ENCODE measurements around the gene DMXL2. TPM values are rescaled to one million over a fixed set of nuclear protein-coding genes. Genes with fewer than 3 reads are reported as not detected.
"Not testable (repeated sequence)": the region's sequence is repeated elsewhere in the genome, so short reads cannot be mapped to it uniquely, and the experiment has no call there.

Gene DMXL2, protein sequence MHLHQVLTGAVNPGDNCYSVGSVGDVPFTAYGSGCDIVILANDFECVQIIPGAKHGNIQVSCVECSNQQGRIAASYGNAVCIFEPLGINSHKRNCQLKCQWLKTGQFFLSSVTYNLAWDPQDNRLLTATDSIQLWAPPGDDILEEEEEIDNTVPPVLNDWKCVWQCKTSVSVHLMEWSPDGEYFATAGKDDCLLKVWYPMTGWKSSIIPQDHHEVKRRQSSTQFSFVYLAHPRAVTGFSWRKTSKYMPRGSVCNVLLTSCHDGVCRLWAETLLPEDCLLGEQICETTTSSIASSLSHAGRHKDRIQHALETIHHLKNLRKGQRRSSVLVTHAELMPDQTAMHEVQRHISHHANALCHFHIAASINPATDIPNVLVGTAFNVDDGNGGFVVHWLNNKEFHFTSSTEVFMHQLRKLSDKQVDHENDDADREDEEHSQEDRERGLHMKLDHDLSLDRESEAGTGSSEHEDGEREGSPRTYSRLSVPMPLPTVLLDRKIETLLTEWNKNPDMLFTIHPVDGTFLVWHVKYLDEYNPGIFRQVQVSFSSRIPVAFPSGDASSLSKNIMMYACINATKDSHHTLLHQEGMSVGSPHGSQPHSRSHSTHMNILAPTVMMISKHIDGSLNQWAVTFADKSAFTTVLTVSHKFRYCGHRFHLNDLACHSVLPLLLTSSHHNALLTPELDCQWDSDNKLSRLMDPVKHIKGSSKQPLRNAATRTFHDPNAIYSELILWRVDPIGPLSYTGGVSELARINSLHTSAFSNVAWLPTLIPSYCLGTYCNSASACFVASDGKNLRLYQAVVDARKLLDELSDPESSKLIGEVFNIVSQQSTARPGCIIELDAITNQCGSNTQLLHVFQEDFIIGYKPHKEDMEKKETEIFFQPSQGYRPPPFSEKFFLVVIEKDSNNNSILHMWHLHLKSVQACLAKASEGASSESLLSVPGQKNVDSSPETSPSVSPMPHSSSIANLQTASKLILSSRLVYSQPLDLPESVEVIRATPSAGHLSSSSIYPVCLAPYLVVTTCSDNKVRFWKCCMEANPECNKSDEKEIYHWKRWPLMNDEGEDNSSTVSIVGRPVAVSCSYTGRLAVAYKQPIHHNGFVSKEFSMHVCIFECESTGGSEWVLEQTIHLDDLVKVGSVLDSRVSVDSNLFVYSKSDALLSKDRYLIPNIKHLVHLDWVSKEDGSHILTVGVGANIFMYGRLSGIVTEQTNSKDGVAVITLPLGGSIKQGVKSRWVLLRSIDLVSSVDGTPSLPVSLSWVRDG (N-terminal part only)
- polyA plus RNA-seq (2013, experiment 1 of 2): 7.2 TPM
- polyA plus RNA-seq (2013, experiment 2 of 2): 8.6 TPM

DNA sequence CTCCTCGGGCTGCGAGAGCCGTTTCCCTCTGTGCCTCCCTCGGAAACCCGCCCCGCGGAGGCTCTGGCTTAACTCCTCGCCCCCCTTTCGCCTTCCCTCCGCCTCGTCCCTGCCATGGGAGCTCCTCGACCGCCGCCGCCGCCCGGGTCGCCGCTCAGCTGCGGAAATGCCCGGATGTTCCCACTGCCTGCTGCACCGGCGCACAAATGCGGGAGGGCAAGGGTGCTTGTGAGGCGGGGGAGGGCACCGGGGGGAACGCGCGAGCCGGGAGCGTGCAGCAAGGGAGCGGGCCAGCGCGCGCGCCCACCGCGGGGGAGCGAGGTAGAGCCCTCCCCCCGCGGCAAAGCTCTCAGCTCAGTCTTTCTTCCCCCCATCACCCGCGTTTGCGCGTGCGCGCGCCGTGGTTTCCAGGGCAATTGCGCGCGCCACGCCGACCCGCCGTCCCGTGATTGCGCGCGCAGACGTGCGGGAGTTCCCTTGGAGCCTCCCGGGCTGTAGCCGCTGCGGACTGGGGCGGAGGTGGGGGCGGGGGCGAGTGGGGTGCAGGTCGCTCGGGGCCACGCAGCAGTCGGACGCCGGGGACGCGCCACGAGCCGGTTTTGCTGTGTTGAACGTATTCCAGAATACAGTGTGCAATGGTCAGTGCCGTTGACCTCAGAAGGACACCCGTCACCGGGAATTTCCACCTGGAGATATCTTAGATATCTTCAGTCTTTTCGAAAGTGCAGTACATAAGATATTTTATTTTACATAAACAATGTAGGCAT is at the start of gene DMXL2:
TSS of gene DMXL2 (minus strand) at position 168 of the 767 bp plus-strand sequence. CDS start 226 bp downstream, outside the sequence.
- H3K27ac ChIP-seq (ENCODE audit: low read depth, low read length): peak within 1 kb of the TSS; percentile 51
- WGBS: 1% methylated on average over 83 of the region's 83 CpGs
- peaks cover 8% of the 10 kb centered on the region; the same call in 1 of the 2 replicates for H3K4me1 ChIP-seq (ENCODE audit: insufficient read depth, low read length)

GRCh38 chr15:51672155-51672687 is 49.6 kb upstream of the DMXL2 start:
- H3K9ac ChIP-seq (ENCODE audit: low read depth, low read length): no peak overlapping the region
- H3K27ac ChIP-seq (ENCODE audit: low read depth, low read length): no peak overlapping the region
- 25% methylated on average over 9 of the region's 9 CpGs for WGBS
- H3K9me3 ChIP-seq (ENCODE audit: insufficient read depth, low read depth, low read length): no peaks in the 10 kb centered on the region
- H3K36me3 ChIP-seq (ENCODE audit: insufficient read depth, low read length): no peaks in the 10 kb centered on the region
- peaks cover 15% of the 10 kb centered on the region; the same call in 1 of the 2 replicates for H3K4me1 ChIP-seq (ENCODE audit: insufficient read depth, low read length)
- no peaks in the 10 kb centered on the region for H3K27me3 ChIP-seq (ENCODE audit: insufficient read depth, low read length)
- H3K4me3 ChIP-seq (ENCODE audit: low read length): no peak overlapping the region

More for the DNA sequence above, at the start of gene DMXL2:
- peak within 1 kb of the TSS; percentile 73 for H3K4me3 ChIP-seq (ENCODE audit: low read length)
- H3K9ac ChIP-seq (ENCODE audit: low read depth, low read length): peak within 1 kb of the TSS; percentile 81
- no peaks in the 10 kb centered on the region for H3K9me3 ChIP-seq (ENCODE audit: insufficient read depth, low read depth, low read length)
- peaks cover 20% of the 10 kb centered on the region for H3K27me3 ChIP-seq (ENCODE audit: insufficient read depth, low read length)
- no peaks in the 10 kb centered on the region for H3K36me3 ChIP-seq (ENCODE audit: insufficient read depth, low read length)

DNA sequence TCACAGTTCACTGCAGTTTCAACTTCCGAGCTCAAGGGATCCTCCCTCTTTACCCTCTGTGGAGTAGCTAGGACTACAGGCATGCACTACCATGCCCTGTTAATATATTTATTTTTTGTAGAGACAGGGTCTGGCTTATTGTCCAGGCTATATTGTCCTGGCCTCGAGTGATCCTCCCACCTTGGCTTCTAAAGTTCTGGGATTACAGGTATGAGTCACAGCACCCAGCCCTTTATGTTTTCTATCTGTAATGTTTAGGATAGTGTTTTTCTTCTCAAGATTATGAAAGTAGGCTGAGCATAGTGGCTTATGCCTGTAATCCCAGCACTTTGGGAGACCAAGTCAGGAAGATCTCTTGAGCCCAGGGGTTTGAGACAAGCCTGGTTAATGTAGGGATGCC is 46.8 kb upstream of the DMXL2 start:
- Histone ChIP-seq H3K4me3 (ENCODE audit: low read length) (no peak overlapping the region), H3K27ac (ENCODE audit: low read depth, low read length) (no peak overlapping the region), H3K36me3 (ENCODE audit: insufficient read depth, low read length) (no peaks in the 10 kb centered on the region), H3K4me1 (ENCODE audit: insufficient read depth, low read length) (peaks cover 15% of the 10 kb centered on the region; the same call in 1 of the 2 replicates), H3K9me3 (ENCODE audit: insufficient read depth, low read depth, low read length) (no peaks in the 10 kb centered on the region), H3K9ac (ENCODE audit: low read depth, low read length) (no peak overlapping the region), H3K27me3 (ENCODE audit: insufficient read depth, low read length) (no peaks in the 10 kb centered on the region)
- WGBS: 88% methylated on average over 2 of the region's 2 CpGs

DNA sequence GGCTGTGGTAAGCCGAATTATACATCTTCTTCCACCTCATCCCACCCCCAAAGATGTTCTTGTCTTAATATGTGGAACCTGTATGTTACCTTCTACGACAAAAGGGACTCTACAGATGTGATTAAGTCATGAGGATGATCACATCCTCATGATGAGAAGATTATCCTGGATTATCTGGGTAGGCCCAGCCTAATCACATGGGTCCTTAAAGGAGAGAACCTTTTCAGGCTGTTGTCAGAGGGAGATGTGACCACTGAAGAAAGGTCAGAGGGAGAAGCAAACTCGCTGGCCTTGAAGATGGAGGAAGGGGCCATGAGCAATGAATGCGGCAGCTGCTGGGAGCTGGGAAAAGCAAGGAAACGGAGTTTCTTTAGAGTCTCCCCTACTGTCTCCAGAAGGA is 45.9 kb upstream of the DMXL2 start:
- peaks cover 15% of the 10 kb centered on the region; the same call in 1 of the 2 replicates for H3K4me1 ChIP-seq (ENCODE audit: insufficient read depth, low read length)
- WGBS: 80% methylated on average over 5 of the region's 5 CpGs
- no peak overlapping the region for H3K27ac ChIP-seq (ENCODE audit: low read depth, low read length)
- H3K36me3 ChIP-seq (ENCODE audit: insufficient read depth, low read length): no peaks in the 10 kb centered on the region
- H3K9me3 ChIP-seq (ENCODE audit: insufficient read depth, low read depth, low read length): no peaks in the 10 kb centered on the region
- no peaks in the 10 kb centered on the region for H3K27me3 ChIP-seq (ENCODE audit: insufficient read depth, low read length)
- H3K4me3 ChIP-seq (ENCODE audit: low read length): no peak overlapping the region
- no peak overlapping the region for H3K9ac ChIP-seq (ENCODE audit: low read depth, low read length)

- 97% methylated on average over 6 of the region's 6 CpGs for WGBS
Measured at GRCh38 chr15:51667478-51667877, 44.9 kb upstream of the DMXL2 start.

GRCh38 chr15:51661072-51661471 is 38.5 kb upstream of the DMXL2 start:
- H3K9me3 ChIP-seq (ENCODE audit: insufficient read depth, low read depth, low read length): no peaks in the 10 kb centered on the region
- no peaks in the 10 kb centered on the region for H3K4me1 ChIP-seq (ENCODE audit: insufficient read depth, low read length)
- 92% methylated on average over 2 of the region's 2 CpGs for WGBS

More at GRCh38 chr15:51667478-51667877, 44.9 kb upstream of the DMXL2 start:
- Histone ChIP-seq H3K36me3 (ENCODE audit: insufficient read depth, low read length) (no peaks in the 10 kb centered on the region), H3K9me3 (ENCODE audit: insufficient read depth, low read depth, low read length) (no peaks in the 10 kb centered on the region), H3K9ac (ENCODE audit: low read depth, low read length) (no peak overlapping the region), H3K4me1 (ENCODE audit: insufficient read depth, low read length) (peaks cover 11% of the 10 kb centered on the region; the same call in 1 of the 2 replicates), H3K27me3 (ENCODE audit: insufficient read depth, low read length) (no peaks in the 10 kb centered on the region), H3K27ac (ENCODE audit: low read depth, low read length) (no peak overlapping the region), H3K4me3 (ENCODE audit: low read length) (no peak overlapping the region)

DNA sequence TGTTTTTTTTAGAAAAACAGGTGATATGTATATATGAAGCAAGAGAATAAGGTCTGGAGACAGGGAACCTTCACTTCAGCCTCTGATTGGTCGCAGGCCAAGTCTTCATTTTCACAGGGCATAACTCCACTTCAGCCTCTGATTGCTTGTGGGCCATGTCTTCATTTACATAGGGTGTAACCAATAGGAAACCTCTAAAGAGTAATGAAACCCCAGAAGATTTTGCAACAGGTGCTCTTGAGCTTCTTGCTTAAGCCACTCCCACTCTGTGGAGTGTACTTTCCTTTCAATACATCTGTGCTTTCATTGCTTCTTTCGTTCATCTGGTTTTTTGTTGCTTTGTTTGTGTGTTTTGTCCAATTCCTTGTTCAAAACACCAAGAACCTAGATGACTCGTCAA is 36.1 kb upstream of the DMXL2 start:
- Histone ChIP-seq H3K27ac (ENCODE audit: low read depth, low read length) (no peak overlapping the region), H3K36me3 (ENCODE audit: insufficient read depth, low read length) (no peaks in the 10 kb centered on the region), H3K4me1 (ENCODE audit: insufficient read depth, low read length) (no peaks in the 10 kb centered on the region), H3K9ac (ENCODE audit: low read depth, low read length) (no peak overlapping the region), H3K4me3 (ENCODE audit: low read length) (no peak overlapping the region), H3K9me3 (ENCODE audit: insufficient read depth, low read depth, low read length) (0 out of 2 replicates have a peak, but pooled peaks cover 2% of the 10 kb centered on the region), H3K27me3 (ENCODE audit: insufficient read depth, low read length) (no peaks in the 10 kb centered on the region)
- WGBS: 93% methylated on average over 2 of the region's 3 CpGs

More at GRCh38 chr15:51661072-51661471, 38.5 kb upstream of the DMXL2 start:
- no peak overlapping the region for H3K9ac ChIP-seq (ENCODE audit: low read depth, low read length)
- no peak overlapping the region for H3K27ac ChIP-seq (ENCODE audit: low read depth, low read length)
- H3K36me3 ChIP-seq (ENCODE audit: insufficient read depth, low read length): no peaks in the 10 kb centered on the region
- H3K4me3 ChIP-seq (ENCODE audit: low read length): no peak overlapping the region
- H3K27me3 ChIP-seq (ENCODE audit: insufficient read depth, low read length): no peaks in the 10 kb centered on the region

DNA sequence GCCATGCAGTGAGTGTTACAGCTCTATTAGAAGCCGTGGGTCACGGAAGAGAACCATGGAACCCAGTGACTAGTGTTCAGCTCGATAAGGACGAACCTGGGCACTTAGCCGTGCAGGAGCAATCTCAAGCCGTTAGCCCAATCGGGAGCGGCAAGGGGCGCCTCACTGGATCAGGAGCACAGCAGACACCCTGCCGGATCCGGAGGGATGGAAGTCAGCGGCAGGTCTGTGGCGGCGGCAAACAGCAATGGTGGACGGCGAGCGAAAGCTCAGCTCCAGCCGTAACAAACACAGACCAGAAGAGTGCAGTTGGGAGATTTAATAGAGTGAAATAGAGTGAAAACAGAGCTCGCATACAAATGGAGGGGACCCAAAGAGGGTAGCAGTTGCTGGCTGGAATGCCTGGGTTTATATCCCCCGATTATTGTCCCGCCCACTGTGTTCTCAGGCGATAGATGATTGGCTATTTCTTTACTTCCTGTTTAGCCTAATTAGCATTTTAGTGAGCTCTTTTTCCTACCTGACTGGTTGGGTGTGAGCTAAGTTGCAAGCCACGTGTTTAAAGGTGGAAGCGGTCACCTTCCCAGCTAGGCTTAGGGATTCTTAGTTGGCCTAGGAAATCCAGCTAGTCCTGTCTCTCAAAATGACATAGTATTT is 33.0 kb upstream of the DMXL2 start:
- H3K36me3 ChIP-seq (ENCODE audit: insufficient read depth, low read length); H3K9ac ChIP-seq (ENCODE audit: low read depth, low read length); H3K27ac ChIP-seq (ENCODE audit: low read depth, low read length); H3K27me3 ChIP-seq (ENCODE audit: insufficient read depth, low read length); H3K4me1 ChIP-seq (ENCODE audit: insufficient read depth, low read length); H3K4me3 ChIP-seq (ENCODE audit: low read length); H3K9me3 ChIP-seq (ENCODE audit: insufficient read depth, low read depth, low read length): not testable (repeated sequence)
- 95% methylated on average over 24 of the region's 24 CpGs for WGBS

DNA sequence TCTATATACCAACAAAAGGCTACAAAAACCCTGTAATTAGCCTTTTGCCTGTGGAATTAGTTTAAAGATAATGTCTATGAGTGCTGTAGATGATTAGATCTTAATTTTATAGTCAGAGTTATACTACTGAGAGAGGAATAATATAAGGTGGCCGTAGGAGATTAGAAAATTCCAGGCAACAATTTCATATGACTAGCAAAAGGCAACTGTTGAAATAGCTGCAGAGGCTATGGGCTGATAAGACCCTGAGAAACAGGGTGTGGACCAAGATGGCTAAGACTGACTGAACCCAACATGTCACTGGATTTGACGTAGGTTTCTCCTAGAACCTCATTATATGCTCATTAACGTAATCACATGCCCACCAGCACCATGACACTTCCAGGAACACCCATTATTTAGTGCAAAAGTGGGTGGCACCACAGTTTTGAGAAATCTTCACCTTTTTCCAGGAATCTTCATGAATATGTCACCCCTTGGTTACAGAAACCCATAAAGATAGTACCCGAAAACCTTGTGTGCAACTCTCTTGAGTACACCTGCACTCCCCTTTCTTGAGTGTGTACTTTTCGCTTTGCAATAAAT is 29.6 kb upstream of the DMXL2 start:
- 0 out of 2 replicates have a peak, but pooled peaks cover 2% of the 10 kb centered on the region for H3K9me3 ChIP-seq (ENCODE audit: insufficient read depth, low read depth, low read length)

More for the DNA sequence above, 29.6 kb upstream of the DMXL2 start:
- 94% methylated on average over 5 of the region's 5 CpGs for WGBS
- Histone ChIP-seq H3K27ac (ENCODE audit: low read depth, low read length) (no peak overlapping the region), H3K4me3 (ENCODE audit: low read length) (no peak overlapping the region), H3K27me3 (ENCODE audit: insufficient read depth, low read length) (no peaks in the 10 kb centered on the region), H3K36me3 (ENCODE audit: insufficient read depth, low read length) (no peaks in the 10 kb centered on the region), H3K9ac (ENCODE audit: low read depth, low read length) (no peak overlapping the region), H3K4me1 (ENCODE audit: insufficient read depth, low read length) (no peaks in the 10 kb centered on the region)

Data from HUES64 (cell line).